T-helper 2 cell (primary cell): ENCODE results near the gene CREBL2.
"Not testable (repeated sequence)": the region's sequence is repeated elsewhere in the genome, so short reads cannot be mapped to it uniquely, and the experiment has no call there.

ENCODE experiments used
- DNase-seq, 5 experiments: peaks; one replicate each; pipeline versions ENCODE4 v3.0.0 to v3.0.0-alpha.2; 2012 to 2022

Gene CREBL2

DNA sequence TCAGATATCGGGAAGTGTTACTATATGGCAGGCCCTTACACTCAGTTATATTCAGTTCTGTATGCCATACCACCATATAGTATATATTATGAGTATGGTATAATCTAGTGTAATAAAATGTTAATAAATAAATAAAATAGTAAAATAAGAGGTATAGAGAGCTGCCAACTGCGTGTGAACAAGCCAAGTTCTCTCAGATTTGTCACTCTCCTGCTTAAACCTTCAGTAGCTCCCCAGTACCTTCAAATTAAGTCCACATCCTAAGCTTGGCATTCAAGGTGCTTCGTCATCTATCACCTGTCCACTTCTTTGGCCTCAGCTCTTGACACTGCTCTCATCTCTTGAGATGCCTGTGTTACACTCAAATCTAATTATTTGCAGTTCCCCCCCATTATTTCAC, 12.8 kb upstream of the CREBL2 start:
- no peak for DNase-seq

DNA sequence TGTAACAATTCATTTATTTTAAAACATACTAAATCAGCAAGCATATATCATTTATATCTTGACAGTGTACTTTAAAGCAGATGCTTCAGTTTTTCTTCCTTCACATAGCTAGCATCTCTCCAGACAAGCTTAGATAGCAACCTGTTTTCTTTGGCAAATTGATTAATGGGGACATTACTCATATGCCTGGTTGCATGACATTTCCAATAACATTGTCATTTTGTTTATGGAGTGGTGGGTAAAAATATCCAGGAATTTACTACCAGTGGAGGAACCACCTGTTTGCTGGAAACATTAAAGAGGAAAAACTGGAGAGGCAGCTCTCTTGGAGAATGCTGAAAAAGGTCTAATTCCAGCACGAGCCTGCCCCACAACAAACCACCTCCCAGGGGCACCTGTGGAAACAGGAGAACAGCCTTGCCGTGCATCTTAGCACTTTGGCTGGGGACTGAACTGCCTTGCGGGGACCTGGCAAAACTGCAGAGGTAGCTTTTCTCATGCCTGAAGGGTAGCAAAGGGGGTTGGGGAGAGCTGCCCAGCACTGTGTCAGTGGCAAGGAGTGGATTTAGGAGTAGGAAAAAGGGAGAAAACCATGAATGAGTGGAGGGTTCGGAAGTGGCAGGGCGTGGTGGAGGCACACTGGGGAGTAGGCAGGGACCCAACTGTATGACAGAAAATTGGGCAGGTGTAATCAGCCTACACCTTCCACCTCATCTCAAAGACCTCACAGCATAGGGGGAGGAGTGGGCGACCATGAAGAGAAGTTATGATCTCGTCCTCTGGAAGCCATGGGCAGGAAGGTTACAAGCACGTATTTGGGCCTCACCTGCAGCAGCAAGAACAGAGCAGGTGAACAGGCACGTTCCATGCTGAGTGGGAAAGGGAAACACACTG, 11.7 kb upstream of the CREBL2 start:
- DNase-seq = no peak

DNA sequence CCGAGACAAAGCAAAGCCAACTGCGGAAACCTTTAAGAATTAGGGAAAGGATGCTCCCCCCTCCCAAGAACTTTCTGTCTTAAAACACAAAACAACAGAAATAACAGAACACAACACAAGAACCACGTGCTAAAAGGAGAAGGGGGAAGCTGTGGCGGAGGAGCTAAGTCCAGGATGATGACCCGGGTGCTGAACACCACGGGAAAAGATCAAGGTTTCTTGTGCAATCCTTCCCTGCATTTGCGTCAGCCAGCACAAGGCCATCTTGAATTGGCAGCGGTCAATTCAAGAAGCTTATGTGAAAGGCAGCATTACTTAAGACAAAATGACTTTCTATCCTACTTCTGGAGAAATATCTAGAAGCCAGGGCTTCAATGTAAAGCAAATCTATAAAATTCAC, 11.0 kb upstream of the CREBL2 start:
- no peak for DNase-seq

- DNase-seq = no peak
Measured at GRCh38 chr12:12604740-12605139, 6.9 kb upstream of the CREBL2 start.

- DNase-seq = peak in 1 of 5 experiments; percentile 78
Measured at GRCh38 chr12:12606781-12607589, 4.7 kb upstream of the CREBL2 start.

- peak in 1 of 5 experiments; percentile 60 for DNase-seq
Measured at GRCh38 chr12:12608557-12608957, 3.1 kb upstream of the CREBL2 start.

GRCh38 chr12:12609692-12610091, 2.0 kb upstream of the CREBL2 start:
- DNase-seq = no peak

DNA sequence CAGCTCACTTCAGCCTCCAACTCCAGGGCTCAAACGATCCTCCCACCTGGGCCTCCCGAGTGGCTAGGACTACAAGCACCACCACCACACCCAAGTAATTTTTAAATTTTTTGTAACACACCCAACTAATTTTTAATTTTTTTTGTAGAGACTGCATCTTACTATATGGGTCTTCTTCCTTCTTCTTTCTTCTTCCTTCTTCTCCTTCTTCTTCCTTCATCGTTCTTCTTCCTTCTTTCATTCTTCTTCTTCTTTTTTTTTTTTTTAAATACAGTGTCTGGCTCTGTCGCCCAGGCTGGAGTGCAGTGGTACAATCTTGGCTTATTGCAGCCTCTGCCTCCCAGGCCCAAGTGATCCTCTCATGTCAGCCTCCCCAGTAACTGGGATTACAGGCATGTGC, 965 bp upstream of the CREBL2 start:
- no peak for DNase-seq

DNA sequence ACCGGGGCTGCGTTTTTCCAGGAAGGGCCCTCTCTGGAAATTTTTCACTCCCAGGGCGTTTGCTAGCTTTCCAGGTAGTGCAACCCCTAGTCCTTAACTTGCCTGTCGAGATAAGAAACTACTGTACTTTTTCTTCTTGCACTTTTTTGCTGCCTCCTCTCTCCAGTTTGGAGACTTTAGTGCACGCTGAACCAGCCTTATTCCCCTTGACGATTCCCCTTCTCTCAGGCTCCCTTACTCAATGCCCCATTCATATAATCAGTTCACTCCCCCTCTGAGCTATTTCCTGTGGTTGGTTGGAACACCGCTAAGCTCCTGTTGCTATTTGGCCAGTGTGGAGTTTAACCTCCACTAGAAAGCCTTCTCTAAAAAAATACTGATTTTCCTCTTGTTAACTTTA, 682 bp downstream of the CREBL2 start:
- DNase-seq = peak in 2 of 5 experiments; percentile 27 to 58

DNA sequence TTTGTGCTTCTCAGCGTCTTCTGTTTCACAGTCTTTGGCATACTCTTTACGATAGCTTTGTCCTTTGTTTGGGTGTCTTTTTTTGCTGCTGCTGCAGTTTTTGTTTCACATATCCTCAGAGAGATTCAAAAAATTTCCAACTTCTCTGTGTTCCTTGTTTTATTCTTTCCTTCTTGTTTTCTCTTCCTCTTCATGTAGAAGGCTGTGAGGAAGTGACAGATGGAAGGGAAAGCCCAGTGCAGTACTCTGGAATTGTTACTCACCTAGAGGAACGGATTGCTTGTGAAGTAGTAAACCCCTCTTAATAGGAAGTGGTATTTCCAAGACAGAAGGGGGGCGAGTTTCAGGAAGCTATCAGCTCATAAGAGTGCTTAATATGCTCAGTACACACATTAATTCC, 1.7 kb downstream of the CREBL2 start:
- DNase-seq = peak in 1 of 5 experiments; percentile 36

GRCh38 chr12:12614342-12614741, 2.7 kb downstream of the CREBL2 start:
- DNase-seq = no peak

GRCh38 chr12:12616512-12617310, 5.0 kb downstream of the CREBL2 start:
- DNase-seq = peak in 1 of 5 experiments; percentile 40

GRCh38 chr12:12618064-12618463, 6.4 kb downstream of the CREBL2 start:
- not testable (repeated sequence) for DNase-seq

DNA sequence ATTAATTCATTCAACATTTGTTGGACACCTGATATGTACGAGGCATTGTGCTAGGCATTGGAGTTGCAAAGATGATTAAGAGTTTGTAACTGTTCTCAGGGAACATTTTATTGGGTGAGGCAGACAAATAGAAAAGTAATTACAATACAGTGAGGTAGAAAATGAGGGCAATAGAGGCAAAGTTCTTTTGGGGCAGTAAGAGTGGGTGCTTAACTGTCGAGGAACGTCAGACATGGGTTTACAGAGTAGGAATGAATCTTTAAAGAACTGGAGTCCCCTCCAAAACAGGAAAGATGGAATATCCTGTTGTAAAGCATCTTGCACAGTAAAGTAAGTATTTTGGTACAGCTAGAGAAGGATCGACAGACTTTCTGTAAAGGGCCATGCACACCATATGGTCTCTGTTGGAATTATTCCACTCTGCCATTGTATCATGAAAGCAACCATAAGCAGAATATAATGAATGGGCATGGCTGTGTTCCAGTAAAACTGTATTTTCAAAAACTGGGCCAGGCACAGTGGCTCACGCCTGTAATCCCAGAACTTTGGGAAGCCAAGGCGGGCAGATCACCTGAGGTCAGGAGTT, 9.1 kb downstream of the CREBL2 start:
- DNase-seq = no peak

DNA sequence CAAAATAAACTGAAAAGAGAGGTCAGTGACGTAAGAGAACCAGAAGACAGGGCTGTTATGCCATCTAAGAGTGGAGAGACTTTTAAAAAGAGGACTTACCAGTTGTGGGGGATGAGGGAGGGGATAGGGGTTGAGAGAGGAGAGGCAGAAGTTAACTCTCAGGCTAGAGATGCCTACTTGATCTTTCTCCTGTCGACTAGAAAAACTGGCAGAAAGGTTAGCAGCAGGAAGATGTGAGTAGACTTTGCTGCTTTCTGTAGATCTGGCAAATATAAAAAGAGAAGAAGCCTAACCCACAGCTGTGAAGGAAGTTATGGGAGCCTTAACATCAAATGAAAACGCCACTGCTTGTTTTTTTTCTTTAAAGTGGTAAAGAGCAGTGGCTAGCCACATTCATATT, 10.7 kb downstream of the CREBL2 start:
- peak in 2 of 5 experiments; percentile 29 to 62 for DNase-seq

- no peak for DNase-seq
Measured at GRCh38 chr12:12624498-12624992, 12.9 kb downstream of the CREBL2 start.

DNA sequence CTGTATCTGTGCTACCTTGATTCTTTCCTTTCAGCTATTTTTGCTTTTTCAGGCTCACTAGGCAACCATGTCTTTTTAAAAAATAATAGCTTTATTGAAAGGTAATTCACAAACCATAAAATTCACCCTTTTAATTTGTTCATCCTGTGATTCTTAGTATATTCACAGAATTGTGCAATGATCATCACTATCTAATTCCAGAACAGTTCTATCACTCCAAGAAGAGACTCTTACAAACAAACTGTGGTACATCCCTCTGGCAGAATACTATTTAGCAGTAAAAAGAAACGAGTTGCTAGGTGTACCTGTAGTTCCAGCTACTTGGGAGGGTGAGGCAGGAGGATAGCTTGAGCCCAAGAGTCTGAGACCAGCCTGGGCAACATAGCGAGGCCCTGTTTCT, 14.8 kb downstream of the CREBL2 start:
- DNase-seq = no peak

DNA sequence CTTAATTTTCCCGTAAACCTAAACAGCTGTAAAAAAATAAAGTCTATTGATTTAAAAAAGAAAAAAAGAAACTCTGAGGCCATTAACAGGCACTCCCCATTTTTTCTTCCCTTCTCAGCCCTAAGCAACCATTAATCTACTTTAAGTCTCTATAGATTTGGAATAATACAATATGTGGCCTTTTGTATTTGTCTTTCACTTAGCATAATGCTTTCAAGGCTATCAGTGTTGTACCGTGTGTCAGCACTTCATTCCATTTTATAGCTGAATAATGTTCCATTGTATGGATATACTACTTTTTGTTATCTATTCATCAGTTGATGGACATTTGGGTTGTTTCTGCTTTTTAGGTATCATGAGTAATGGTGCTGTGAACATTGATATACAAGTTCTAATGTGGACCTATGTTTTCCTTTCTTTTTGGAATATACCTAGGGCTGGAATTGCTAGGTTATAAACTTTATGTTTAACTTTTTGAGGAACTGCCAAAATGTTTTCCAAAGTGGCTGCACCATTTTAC, 15.7 kb downstream of the CREBL2 start:
- DNase-seq = no peak

GRCh38 chr12:12628013-12628412, 16.3 kb downstream of the CREBL2 start:
- DNase-seq = no peak

DNA sequence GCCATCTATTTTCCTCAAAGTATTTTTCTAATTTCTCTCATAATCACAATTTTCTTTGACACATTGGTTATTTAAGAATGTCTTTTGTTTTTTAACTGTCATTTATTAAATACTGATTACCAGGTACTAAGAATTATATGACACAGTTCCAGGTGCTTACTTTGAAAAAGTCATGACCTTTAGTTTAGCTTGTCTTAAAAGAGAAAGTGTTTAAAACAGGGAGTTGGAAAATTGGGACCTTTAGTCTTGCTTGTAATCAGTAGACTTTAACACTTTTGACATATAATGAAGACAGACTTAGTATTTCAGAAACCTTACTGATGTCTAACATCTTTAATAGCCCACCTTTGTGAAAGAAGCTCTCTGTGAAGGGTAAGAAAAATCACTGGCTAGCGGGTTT, 19.2 kb downstream of the CREBL2 start:
- DNase-seq = no peak

- no peak for DNase-seq
Measured at GRCh38 chr12:12635651-12636050, 24.0 kb downstream of the CREBL2 start.

GRCh38 chr12:12636641-12637040, 25.0 kb downstream of the CREBL2 start:
- peak in 1 of 5 experiments; percentile 18 for DNase-seq
